Right lobe of liver (tissue), 4 donors: ENCODE data around the gene ETNK1.

Experiments
- CTCF ChIP-seq, 4 donors: fragments of 200-600 bp in 3 of 4; fragments of 450-650 bp in 1 of 4; IDR thresholded peaks; one replicate each; pipeline versions ENCODE4 v1.5.1 to v1.8.0; 2016 to 2022; ENCODE audit warnings: antibody characterized with exemption in 4 of 4, mild to moderate bottlenecking in 2 of 4
- POLR2A ChIP-seq: fragments of 450-650 bp; IDR thresholded peaks from one replicate; pipeline ENCODE4 v1.6.1; 2017; ENCODE audit warnings: antibody characterized with exemption, mild to moderate bottlenecking
- donor health status: DM: no; HTN: no; CAD: no.
- donor health status: DM: no; HTN: no; CAD: no.
- donor health status: DM: no; HTN: yes; CAD: no.

GRCh38 chr12:22656831-22657230 is 31.9 kb downstream of the ETNK1 start:
- no peak for TF ChIP-seq CTCF (IDR thresholded peaks at IDR 0.05)
- no peak for TF ChIP-seq POLR2A
